Mucosa of rectum (tissue), 2 donors: ENCODE results near the gene ACAP2.
"Not testable (repeated sequence)": the region's sequence is repeated elsewhere in the genome, so short reads cannot be mapped to it uniquely, and the experiment has no call there.

Source experiments
- H3K27ac ChIP-seq, 2 donors: one replicate each; pipeline ENCODE4 v1.7.0; 2013; ENCODE audit warnings: inconsistent platforms in 2 of 2, low read depth in 2 of 2, low read length in 2 of 2
- H3K27me3 ChIP-seq, 2 donors: one replicate each; pipeline ENCODE4 v1.7.0; 2013; ENCODE audit warnings: low read length in 2 of 2; ENCODE audit not compliant: control insufficient read depth in 2 of 2, insufficient read depth in 2 of 2
- H3K36me3 ChIP-seq, 2 donors: one replicate each; pipeline ENCODE4 v1.7.0; 2013; ENCODE audit warnings: low read length in 2 of 2; ENCODE audit not compliant: control insufficient read depth in 2 of 2, insufficient read depth in 2 of 2
- H3K4me1 ChIP-seq, 2 donors: one replicate each; pipeline ENCODE4 v1.7.0; 2013; ENCODE audit warnings: low read length in 2 of 2, mild to moderate bottlenecking in 1 of 2; ENCODE audit not compliant: control insufficient read depth in 2 of 2, insufficient read depth in 2 of 2
- H3K4me3 ChIP-seq, 2 donors: one replicate each; pipeline ENCODE4 v1.7.0; 2013; ENCODE audit warnings: low read length in 2 of 2
- H3K9ac ChIP-seq, 2 donors: one replicate each; pipeline ENCODE4 v1.7.0; 2013; ENCODE audit warnings: low read length in 2 of 2, low read depth in 1 of 2, mild to moderate bottlenecking in 1 of 2
- H3K9me3 ChIP-seq, 2 donors: one replicate each; pipeline ENCODE4 v1.7.0; 2013; ENCODE audit warnings: low read length in 2 of 2; ENCODE audit not compliant: control insufficient read depth in 2 of 2
- donor health status: healthy.
- donor health status: Normal muscosa, but diverticular disease.

The ACAP2 gene

GRCh38 chr3:195238586-195239118 is 204.2 kb downstream of the ACAP2 start:
- Histone ChIP-seq H3K4me1 (peaks cover 0 to 5% of the 10 kb centered on the region in 2 donors), H3K36me3 (no peaks in the 10 kb centered on the region), H3K27me3 (no peaks in the 10 kb centered on the region), H3K9me3 (no peaks in the 10 kb centered on the region), H3K9ac (peak overlapping the region in 1 of 2 donors; percentile 6), H3K4me3 (no peak overlapping the region), H3K27ac (peak overlapping the region; percentile 36 to 62)

- Histone ChIP-seq H3K27me3 (no peaks in the 10 kb centered on the region), H3K9me3 (no peaks in the 10 kb centered on the region), H3K36me3 (no peaks in the 10 kb centered on the region), H3K9ac (peak overlapping the region in 1 of 2 donors; percentile 6), H3K4me1 (peaks cover 0 to 5% of the 10 kb centered on the region in 2 donors), H3K27ac (peak overlapping the region; percentile 36 to 62), H3K4me3 (no peak overlapping the region)
These were observed 204.7 kb downstream of the ACAP2 start for GRCh38 chr3:195238081-195238571.

- Histone ChIP-seq H3K4me1 (peaks cover 0 to 5% of the 10 kb centered on the region in 2 donors), H3K9me3 (no peaks in the 10 kb centered on the region), H3K27ac (no peak overlapping the region), H3K4me3 (no peak overlapping the region), H3K36me3 (no peaks in the 10 kb centered on the region), H3K9ac (no peak overlapping the region), H3K27me3 (no peaks in the 10 kb centered on the region)
These were observed 205.8 kb downstream of the ACAP2 start for GRCh38 chr3:195236801-195237570.

GRCh38 chr3:195236076-195236798 is 206.6 kb downstream of the ACAP2 start:
- peaks cover 0 to 5% of the 10 kb centered on the region in 2 donors for H3K4me1 ChIP-seq
- no peaks in the 10 kb centered on the region for H3K9me3 ChIP-seq
- H3K27ac ChIP-seq = no peak overlapping the region
- H3K27me3 ChIP-seq = no peaks in the 10 kb centered on the region
- no peak overlapping the region for H3K4me3 ChIP-seq
- no peaks in the 10 kb centered on the region for H3K36me3 ChIP-seq
- no peak overlapping the region for H3K9ac ChIP-seq

- no peaks in the 10 kb centered on the region for H3K9me3 ChIP-seq
- no peak overlapping the region for H3K4me3 ChIP-seq
- H3K27me3 ChIP-seq = no peaks in the 10 kb centered on the region
- peaks cover 0 to 5% of the 10 kb centered on the region in 2 donors for H3K36me3 ChIP-seq
- H3K4me1 ChIP-seq = no peaks in the 10 kb centered on the region
- H3K9ac ChIP-seq = no peak overlapping the region
- H3K27ac ChIP-seq = no peak overlapping the region
These were observed 212.6 kb downstream of the ACAP2 start for GRCh38 chr3:195230244-195230643.

- not testable (repeated sequence) for H3K4me1 ChIP-seq, H3K36me3 ChIP-seq, H3K27me3 ChIP-seq, H3K9me3 ChIP-seq, H3K9ac ChIP-seq, H3K27ac ChIP-seq, H3K4me3 ChIP-seq
These were observed 213.9 kb downstream of the ACAP2 start for GRCh38 chr3:195228886-195229285.

GRCh38 chr3:195227871-195228270 is 214.9 kb downstream of the ACAP2 start:
- Histone ChIP-seq H3K27ac (no peak overlapping the region), H3K27me3 (no peaks in the 10 kb centered on the region), H3K36me3 (peaks cover 0 to 5% of the 10 kb centered on the region in 2 donors), H3K9ac (no peak overlapping the region), H3K9me3 (no peaks in the 10 kb centered on the region), H3K4me3 (no peak overlapping the region), H3K4me1 (no peaks in the 10 kb centered on the region)

GRCh38 chr3:195226900-195227447 is 215.8 kb downstream of the ACAP2 start:
- H3K9me3 ChIP-seq = no peaks in the 10 kb centered on the region
- no peak overlapping the region for H3K9ac ChIP-seq
- no peak overlapping the region for H3K4me3 ChIP-seq
- no peaks in the 10 kb centered on the region for H3K4me1 ChIP-seq
- H3K27ac ChIP-seq = no peak overlapping the region
- no peaks in the 10 kb centered on the region for H3K27me3 ChIP-seq
- H3K36me3 ChIP-seq = peaks cover 0 to 5% of the 10 kb centered on the region in 2 donors

- Histone ChIP-seq H3K9ac (no peak overlapping the region), H3K27ac (no peak overlapping the region), H3K4me3 (no peak overlapping the region), H3K27me3 (no peaks in the 10 kb centered on the region), H3K36me3 (peaks cover 0 to 5% of the 10 kb centered on the region in 2 donors), H3K4me1 (no peaks in the 10 kb centered on the region), H3K9me3 (no peaks in the 10 kb centered on the region)
These were observed 216.4 kb downstream of the ACAP2 start for GRCh38 chr3:195226445-195226844.
